Right cardiac atrium (tissue), 5 donors: ENCODE results near the gene GOLGA6C. TPM values are rescaled to one million over a fixed set of nuclear protein-coding genes. Genes with fewer than 3 reads are reported as not detected.
"Not testable (repeated sequence)": the region's sequence is repeated elsewhere in the genome, so short reads cannot be mapped to it uniquely, and the experiment has no call there.

Source experiments
- ATAC-seq, 2 donors: fragments of 200-7000 bp; cut with Tn5 transposase; one replicate each; pipeline versions ENCODE4 v1.8.0 to v1.9.1; 2020; ENCODE audit warnings: moderate library complexity in 2 of 2, mild to moderate bottlenecking in 1 of 2
- DNase-seq, 3 donors: peaks; one replicate each; pipeline ENCODE4 v3.0.0-alpha.2; 2020
- H3K27ac ChIP-seq: one replicate; pipeline ENCODE4 v1.5.1; 2013; ENCODE audit warnings: mild to moderate bottlenecking, low read length, control low read depth, moderate library complexity
- H3K27me3 ChIP-seq: one replicate; pipeline ENCODE4 v1.6.1; 2013; ENCODE audit not compliant: control insufficient read depth, insufficient read depth
- H3K4me1 ChIP-seq: one replicate; pipeline ENCODE4 v1.6.1; 2013; ENCODE audit warnings: low read length; ENCODE audit not compliant: control insufficient read depth, insufficient read depth
- H3K4me3 ChIP-seq: one replicate; pipeline ENCODE4 v1.5.1; 2013; ENCODE audit warnings: low read length, control low read depth
- H3K9me3 ChIP-seq: one replicate; pipeline ENCODE4 v1.6.1; 2013; ENCODE audit warnings: low read length; ENCODE audit not compliant: control insufficient read depth
- WGBS: extraction: QIAGEN DNeasy Blood & Tissue Kit; methylation state at CpG from one replicate; pipeline ENCODE4 v1.1.7; 2013; 5-methylcytosine and 5-hydroxymethylcytosine counted together
- intact Hi-C, 4 donors: fragments of 100-400 bp; cut with DNase I; formaldehyde crosslinking; loops; one replicate each; pipeline versions ENCODE4 v1.11.0 to v1.14.0; 2022 to 2023
- long read RNA-seq, 4 donors: library from polyadenylated mRNA; unstranded; transcript quantifications; one replicate each; pipeline ENCODE4 v2.0.0, GENCODE V29; 2020 to 2021
- polyA plus RNA-seq: library from polyadenylated mRNA; stranded (reverse); fragments of 200-250 nt; gene quantifications from one replicate; pipeline ENCODE4 v1.2.3, GENCODE V29; 2013
- total RNA-seq, 4 donors: library from RNA; stranded (reverse); fragmentation: NEBNext Ultra II Directional; extraction: Animal tissue kit (Norgen Biotek cat#: 25700); gene quantifications; one replicate each; pipeline ENCODE4 v1.2.1, GENCODE V29; 2021
- donor health status: healthy with polysubstance abuse.
- donor health status: DM: no; HTN: yes; CAD: no.
- donor health status: DM: no; HTN: no; CAD: no.
- donor health status: DM: no; HTN: yes; CAD: no; lungs with severe emphysema.
- donor health status: DM: yes; HTN: yes; CAD: no.

Gene GOLGA6C
- total RNA-seq = not detected
- not detected for polyA plus RNA-seq
- long read RNA-seq, donor 1 = 0 reads
- long read RNA-seq, donor 2 = 0 reads
- long read RNA-seq, donor 3 = 0 reads
- long read RNA-seq, donor 4 = 0 reads

GRCh38 chr15:75258034-75258433 is at the start of gene GOLGA6C:
Gene GOLGA6C, plus strand, starts transcription at chr15:75258334. Its CDS starts 265 bp downstream, at chr15:75258599.
- not testable (repeated sequence) for ATAC-seq
- no CpG with 5 or more reads among the region's 2 CpGs for WGBS

GRCh38 chr15:75208501-75209288 is 49.4 kb upstream of the GOLGA6C start:
- ATAC-seq (no peak), DNase-seq (peak in 2 of 3 donors; percentile 37 to 73)
- Histone ChIP-seq H3K9me3 (no peaks in the 10 kb centered on the region), H3K27ac (no peak overlapping the region), H3K4me1 (peaks cover 2% of the 10 kb centered on the region), H3K27me3 (no peaks in the 10 kb centered on the region), H3K4me3 (no peak overlapping the region)
- intact Hi-C loops = no loop called here
- 81% methylated on average over 32 of the region's 32 CpGs for WGBS

More at GRCh38 chr15:75258034-75258433, at the start of gene GOLGA6C:
- DNase-seq, H3K4me1 ChIP-seq, H3K4me3 ChIP-seq, intact Hi-C loops, H3K27ac ChIP-seq, H3K9me3 ChIP-seq, H3K27me3 ChIP-seq: not testable (repeated sequence)

- H3K9me3 ChIP-seq = no peaks in the 10 kb centered on the region
- no peak overlapping the region for H3K27ac ChIP-seq
- intact Hi-C loops = no loop called here
- DNase-seq (no peak), ATAC-seq (no peak)
- WGBS = 77% methylated on average over 8 of the region's 8 CpGs
- H3K4me1 ChIP-seq = peaks cover 2% of the 10 kb centered on the region
- no peak overlapping the region for H3K4me3 ChIP-seq
- H3K27me3 ChIP-seq = no peaks in the 10 kb centered on the region
Measured at GRCh38 chr15:75209289-75209676, 48.9 kb upstream of the GOLGA6C start.

DNA sequence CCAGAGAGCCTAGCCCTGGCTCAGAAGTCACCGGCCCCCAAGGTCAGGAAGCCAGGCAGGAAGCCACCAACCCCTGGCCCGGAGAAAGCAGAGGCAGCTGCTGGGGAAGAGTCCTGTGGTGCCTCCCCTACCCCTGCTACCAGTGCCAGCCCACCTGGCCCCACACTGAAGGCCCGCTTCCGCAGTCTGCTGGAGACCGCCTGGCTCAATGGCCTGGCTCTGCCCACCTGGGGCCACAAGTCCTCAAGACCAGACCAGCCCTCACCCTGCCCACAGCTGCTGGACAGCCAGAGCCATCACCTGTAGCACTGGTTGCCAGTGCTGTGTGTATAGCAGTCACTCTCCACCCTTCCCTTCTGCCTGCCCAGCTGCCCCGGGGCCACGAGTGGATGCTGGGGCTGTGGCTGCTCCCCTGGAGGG is 47.3 kb upstream of the GOLGA6C start:
- Histone ChIP-seq H3K4me3 (no peak overlapping the region), H3K27me3 (no peaks in the 10 kb centered on the region), H3K4me1 (peaks cover 2% of the 10 kb centered on the region), H3K27ac (no peak overlapping the region), H3K9me3 (no peaks in the 10 kb centered on the region)
- no peak for ATAC-seq
- 81% methylated on average over 7 of the region's 7 CpGs for WGBS
- no peak for DNase-seq
- intact Hi-C loops = no loop called here

DNA sequence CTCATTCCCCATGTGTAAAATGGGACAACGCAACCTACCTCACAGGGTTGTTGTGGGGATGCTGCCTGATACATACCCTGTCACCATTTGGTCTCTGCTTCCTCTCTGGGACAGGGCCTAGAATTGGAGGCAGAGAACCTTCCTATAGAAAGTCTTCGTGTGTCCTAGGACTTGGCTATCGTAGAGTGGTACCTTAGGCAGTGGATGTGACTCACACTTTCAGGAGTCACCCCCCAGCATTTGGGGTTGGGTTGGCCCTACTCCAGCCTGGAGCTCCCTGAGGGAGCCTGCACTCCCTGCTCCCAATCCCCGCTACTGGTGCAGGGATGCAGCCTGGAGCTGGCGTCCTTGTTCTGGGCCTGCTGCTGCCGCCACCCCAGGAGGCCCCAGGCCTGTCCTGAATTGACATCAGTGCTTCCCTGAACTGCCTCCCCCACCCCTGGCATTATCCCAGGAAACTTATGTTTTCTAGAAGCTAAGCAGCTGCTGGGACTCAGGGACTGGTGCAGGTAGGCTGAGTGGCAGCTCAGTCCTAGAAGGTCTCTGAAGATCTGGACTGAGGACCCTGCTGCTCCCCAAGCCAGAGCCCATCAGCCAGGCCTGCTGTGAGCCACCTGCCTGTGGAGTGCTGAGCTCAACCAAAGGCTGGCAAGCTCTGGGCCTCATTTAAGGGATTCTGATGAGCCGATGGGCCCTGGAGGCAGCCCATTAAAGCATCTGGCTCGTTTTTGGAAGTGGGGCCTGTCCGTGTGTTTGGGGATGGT is 46.5 kb upstream of the GOLGA6C start:
- no peaks in the 10 kb centered on the region for H3K9me3 ChIP-seq
- ATAC-seq = no peak
- DNase-seq = no peak

GRCh38 chr15:75212200-75212858 is 45.8 kb upstream of the GOLGA6C start:
- Histone ChIP-seq H3K9me3 (no peaks in the 10 kb centered on the region), H3K4me1 (peaks cover 2% of the 10 kb centered on the region), H3K4me3 (no peak overlapping the region), H3K27me3 (no peaks in the 10 kb centered on the region), H3K27ac (no peak overlapping the region)
- ATAC-seq (no peak), DNase-seq (no peak)
- intact Hi-C loops = no loop called here
- WGBS = 86% methylated on average over 7 of the region's 7 CpGs

More for the DNA sequence above, 46.5 kb upstream of the GOLGA6C start:
- intact Hi-C loops = no loop called here
- Histone ChIP-seq H3K4me3 (no peak overlapping the region), H3K4me1 (peaks cover 2% of the 10 kb centered on the region), H3K27ac (no peak overlapping the region), H3K27me3 (no peaks in the 10 kb centered on the region)
- 73% methylated on average over 9 of the region's 9 CpGs for WGBS

GRCh38 chr15:75213212-75213767 is 44.8 kb upstream of the GOLGA6C start:
- ATAC-seq = peak; percentile 1 to 7
- Histone ChIP-seq H3K27me3 (no peaks in the 10 kb centered on the region), H3K4me1 (no peaks in the 10 kb centered on the region), H3K4me3 (no peak overlapping the region), H3K27ac (no peak overlapping the region), H3K9me3 (no peaks in the 10 kb centered on the region)
- WGBS = 82% methylated on average over 12 of the region's 12 CpGs
- no peak for DNase-seq
- intact Hi-C loops = no loop called here

- ATAC-seq = peak; percentile 2 to 7
Measured at GRCh38 chr15:75213768-75214221, 44.3 kb upstream of the GOLGA6C start.

GRCh38 chr15:75214293-75215096 is 43.6 kb upstream of the GOLGA6C start:
- no peaks in the 10 kb centered on the region for H3K9me3 ChIP-seq
- no peak overlapping the region for H3K4me3 ChIP-seq
- no peaks in the 10 kb centered on the region for H3K27me3 ChIP-seq
- H3K4me1 ChIP-seq = no peaks in the 10 kb centered on the region
- no peak overlapping the region for H3K27ac ChIP-seq
- intact Hi-C loops = no loop called here
- no peak for DNase-seq
- ATAC-seq = peak in 1 of 2 donors; percentile 8
- WGBS = 62% methylated on average over 13 of the region's 13 CpGs

More at GRCh38 chr15:75213768-75214221, 44.3 kb upstream of the GOLGA6C start:
- Histone ChIP-seq H3K4me3 (no peak overlapping the region), H3K27ac (no peak overlapping the region), H3K4me1 (no peaks in the 10 kb centered on the region), H3K9me3 (no peaks in the 10 kb centered on the region), H3K27me3 (no peaks in the 10 kb centered on the region)
- 84% methylated on average over 9 of the region's 9 CpGs for WGBS
- no peak for DNase-seq
- intact Hi-C loops = no loop called here
